HepG2 (cell line): ENCODE measurements around the gene GLRA1. TPM values are rescaled to one million over a fixed set of nuclear protein-coding genes. Genes with fewer than 3 reads are reported as not detected.

Experiments
- ATAC-seq: fragments of 200-7000 bp; cut with Tn5 transposase; 3 replicates; pipeline ENCODE4 v1.9.1; 2020; ENCODE audit warnings: mild to moderate bottlenecking, moderate library complexity
- BruUV-seq: library from RNA; stranded (reverse); fragments of 400-500 nt; replicated peaks from 2 replicates; lab custom pipeline; 2021; lab: Mats Ljungman, UMichigan
- CTCF ChIA-PET: fragments of 300-600 bp; formaldehyde crosslinking; extraction: SDS; loops from one replicate; lab custom pipeline; 2021; ENCODE audit warnings: low total read pairs, inconsistent platforms, low intra/inter-chr PET ratio; lab: Yijun Ruan, JAX
- POLR2A ChIA-PET: fragments of 350-600 bp; sonication (Branson Sonifier 250); formaldehyde crosslinking; loops from one replicate; lab custom pipeline; 2020; ENCODE audit warnings: antibody characterized with exemption, inconsistent platforms; lab: Yijun Ruan, JAX
- DNase-seq: peaks from one replicate; pipeline ENCODE4 v3.0.0-alpha.2; 2015; ENCODE audit warnings: low spot score
- FAIRE-seq: peaks from 3 replicates; lab custom pipeline; 2011; peaks lifted over from hg19 to GRCh38; lab: Jason Lieb, UNC
- H2AFZ ChIP-seq: one replicate; pipeline ENCODE4 v1.6.1; 2011; ENCODE audit warnings: low read length, inconsistent platforms
- H3K27ac ChIP-seq: fragments of 300-600 bp; 3 replicates; pipeline ENCODE4 v1.8.0; 2011; ENCODE audit warnings: mixed run types, mild to moderate bottlenecking, mixed read lengths, low read length, inconsistent platforms; ENCODE audit not compliant: insufficient read depth; ENCODE audit errors: extremely low read length
- H3K27me3 ChIP-seq, 2 experiments: fragments of 200-600 bp in 1 of 2; 2 replicates in 1 of 2; 3 replicates in 1 of 2; pipeline versions ENCODE4 v1.6.0 to v1.8.0; 2011; ENCODE audit warnings: low read length in 2 of 2, mild to moderate bottlenecking in 2 of 2, moderate library complexity in 2 of 2, inconsistent platforms in 1 of 2; ENCODE audit not compliant: insufficient read depth in 2 of 2, control insufficient read depth in 1 of 2
- H3K36me3 ChIP-seq, 2 experiments: fragments of 200-600 bp in 1 of 2; replicated peaks in 1 of 2; 2 replicates in 1 of 2; 3 replicates in 1 of 2; pipeline versions ENCODE4 v1.5.1 to v1.8.0; 2011; ENCODE audit warnings: low read length in 2 of 2, inconsistent platforms in 1 of 2; ENCODE audit not compliant: insufficient read depth in 2 of 2, control insufficient read depth in 1 of 2
- H3K4me1 ChIP-seq: 2 replicates; pipeline ENCODE4 v1.5.1; 2012; ENCODE audit warnings: low read length, inconsistent platforms; ENCODE audit not compliant: insufficient read depth
- H3K4me2 ChIP-seq: 2 replicates; pipeline ENCODE4 v1.6.0; 2011; ENCODE audit warnings: low read depth, low read length, inconsistent platforms
- H3K4me3 ChIP-seq, 3 experiments: fragments of 200-600 bp in 1 of 3; sonication (generic), shearing (Covaris generic) in 1 of 3; replicated peaks in 1 of 3; 2 replicates each; pipeline ENCODE4 v1.5.1; 2011 to 2016; ENCODE audit warnings: low read length in 3 of 3, inconsistent platforms in 2 of 3, low read depth in 2 of 3, mild to moderate bottlenecking in 2 of 3, control low read depth in 1 of 3, mixed read lengths in 1 of 3; ENCODE audit not compliant: insufficient read depth in 1 of 3
- H3K79me2 ChIP-seq: one replicate; pipeline ENCODE4 v1.6.1; 2011; ENCODE audit warnings: low read length, inconsistent platforms; ENCODE audit not compliant: insufficient read depth
- H3K9ac ChIP-seq: 2 replicates; pipeline ENCODE4 v1.6.0; 2011; ENCODE audit warnings: mild to moderate bottlenecking, low read depth, low read length, inconsistent platforms; ENCODE audit not compliant: insufficient read depth
- H3K9me3 ChIP-seq: 2 replicates; pipeline ENCODE4 v1.5.1; 2012; ENCODE audit warnings: mild to moderate bottlenecking, low read length
- H4K20me1 ChIP-seq: 2 replicates; pipeline ENCODE4 v1.6.0; 2011; ENCODE audit warnings: inconsistent platforms, mild to moderate bottlenecking, low read length, moderate library complexity; ENCODE audit not compliant: insufficient read depth
- ARNT2 ChIP-seq: sonication (generic); formaldehyde crosslinking; IDR thresholded peaks from 2 replicates; pipeline ENCODE4 v1.8.0; 2022; ENCODE audit warnings: mild to moderate bottlenecking, low read depth, missing genetic modification reagents, moderate library complexity
- EZH2 ChIP-seq: conservative IDR thresholded peaks from 2 replicates; pipeline ENCODE4 v1.6.1; 2012; ENCODE audit warnings: mild to moderate bottlenecking, low read depth, low read length, moderate library complexity
- HINFP ChIP-seq: sonication (generic); formaldehyde crosslinking; IDR thresholded peaks from 2 replicates; pipeline ENCODE4 v1.4.0; 2020; ENCODE audit warnings: low read depth, mild to moderate bottlenecking, missing genetic modification reagents
- KAT2B ChIP-seq: fragments of 150-350 bp; IDR thresholded peaks from 2 replicates; pipeline ENCODE4 v1.6.1; 2014; ENCODE audit warnings: low read depth, low read length, borderline replicate concordance
- ONECUT2 ChIP-seq: sonication (generic); formaldehyde crosslinking; IDR thresholded peaks from 2 replicates; pipeline ENCODE4 v1.4.0; 2020; ENCODE audit warnings: missing genetic modification reagents
- PAF1 ChIP-seq: IDR thresholded peaks from 2 replicates; pipeline ENCODE4 v1.6.1; 2016; ENCODE audit warnings: missing genetic modification reagents, missing compliant biosample characterization
- SNAPC5 ChIP-seq: sonication (generic); formaldehyde crosslinking; IDR thresholded peaks from 2 replicates; pipeline ENCODE4 v1.8.1; 2023; ENCODE audit warnings: mild to moderate bottlenecking, missing genetic modification reagents, borderline replicate concordance
- ZC3H4 ChIP-seq: sonication (generic); formaldehyde crosslinking; IDR thresholded peaks from 2 replicates; pipeline ENCODE4 v1.4.0; 2020; ENCODE audit warnings: missing genetic modification reagents, borderline replicate concordance
- ZNF75D ChIP-seq: sonication (generic); formaldehyde crosslinking; IDR thresholded peaks from 2 replicates; pipeline ENCODE4 v1.8.1; 2023; ENCODE audit warnings: missing genetic modification reagents, mild to moderate bottlenecking, borderline replicate concordance
- ZSCAN20 ChIP-seq: sonication (generic); formaldehyde crosslinking; IDR thresholded peaks from 2 replicates; pipeline ENCODE4 v1.4.0; 2020; ENCODE audit warnings: missing genetic modification reagents, mild to moderate bottlenecking, borderline replicate concordance
- WGBS: methylation state at CpG from one replicate; pipeline ENCODE4 v1.1.6; 2017; ENCODE audit warnings: low lambda C conversion rate; 5-methylcytosine and 5-hydroxymethylcytosine counted together
- in situ Hi-C: cut with HindIII; loops from 2 replicates; pipeline ENCODE4 v1.10.0; 2017; ENCODE audit warnings: low pct_unique_long_range_greater_than_20kb; ENCODE audit not compliant: extremely low pct_ligation_motif_present
- intact Hi-C: fragments of 100-400 bp; cut with micrococcal nuclease; formaldehyde crosslinking; loops from one replicate; pipeline ENCODE4 v1.10.0; 2022; ENCODE audit not compliant: unreplicated experiment
- polyA plus RNA-seq, 8 experiments: library from polyadenylated mRNA; depleted of rRNA in 3 of 8; stranded (reverse) in 7 of 8; unstranded in 1 of 8; fragments of >200 nt; fragmentation: Illumina TruSeq in 4 of 8; extraction: Trizol in 4 of 8; gene quantifications; 2 replicates each; pipeline versions ENCODE4 v1.2.1 to v1.2.3, GENCODE V29; 2011 to 2016; ENCODE audit warnings: low read depth in 4 of 8, missing spikeins in 1 of 8, mixed read lengths in 1 of 8; ENCODE audit not compliant: insufficient read depth in 1 of 8
- total RNA-seq, 5 experiments: library from RNA; depleted of rRNA; stranded (reverse); fragments of >200 nt; fragmentation: Illumina TruSeq; extraction: Trizol; gene quantifications; 2 replicates each; pipeline ENCODE4 v1.2.3, GENCODE V29; 2016; ENCODE audit warnings: low read depth in 1 of 5

GLRA1 gene
- total and polyA plus RNA-seq, 2 of the 13 experiments (the other 11 are each of a cell fraction or from before 2014, with no cell fraction given) = not detected

- BruUV-seq = no TSS peak
- H3K4me1 ChIP-seq = no peaks in the 10 kb centered on the region
- no peak overlapping the region for H3K4me3 ChIP-seq
- no peaks in the 10 kb centered on the region for H4K20me1 ChIP-seq
- CTCF ChIA-PET = no interaction called here
- POLR2A ChIA-PET = no interaction called here
- DNase-seq (no peak), FAIRE-seq (no peak)
- H3K27me3 ChIP-seq = no peaks in the 10 kb centered on the region
- no peak overlapping the region for H3K9ac ChIP-seq
- no peak overlapping the region for H3K4me2 ChIP-seq
- 44% methylated on average over 4 of the region's 9 CpGs for WGBS
- no peaks in the 10 kb centered on the region for H3K79me2 ChIP-seq
- TF ChIP-seq ZSCAN20 (CRISPR knock-in tag) (no peak), ARNT2 (CRISPR knock-in tag) (no peak), KAT2B (no peak), SNAPC5 (no peak), HINFP (CRISPR knock-in tag) (no peak), PAF1 (CRISPR knock-in tag) (no peak), ZNF75D (no peak), ZC3H4 (CRISPR knock-in tag) (no peak), ONECUT2 (CRISPR knock-in tag) (no peak), EZH2 (no peak)
- TF ChIP-seq, all 625 proteins: peak for 0
- Histone ChIP-seq H3K27ac (no peak overlapping the region), H3K9me3 (no peaks in the 10 kb centered on the region), H3K36me3 (no peaks in the 10 kb centered on the region), H2AFZ (no peak overlapping the region)
- in situ Hi-C loops = no loop called here
- ATAC-seq = no peak
- intact Hi-C loops = no loop called here
These were observed 26.1 kb upstream of the GLRA1 start for GRCh38 chr5:151950706-151951105.
